Gastrocnemius medialis (tissue), 4 donors: ENCODE results near the gene HHATL.

Experiments used
- POLR2A ChIP-seq, 2 donors: fragments of 450-650 bp; IDR thresholded peaks; one replicate each; pipeline ENCODE4 v1.6.1; 2017; ENCODE audit warnings: antibody characterized with exemption in 2 of 2, mild to moderate bottlenecking in 2 of 2, moderate library complexity in 2 of 2
- TF ChIP-seq, protein P1 (sequence below), 5 experiments: fragments of 450-650 bp in 3 of 5; fragments of 200-600 bp in 2 of 5; sonication (generic) in 2 of 5; IDR thresholded peaks in 4 of 5; conservative IDR thresholded peaks in 1 of 5; 1 replicate in 4 of 5; 2 replicates in 1 of 5; pipeline ENCODE4 v1.5.1; 2016 to 2019; ENCODE audit warnings: antibody characterized with exemption in 5 of 5, mild to moderate bottlenecking in 3 of 5, moderate library complexity in 3 of 5

DNA sequence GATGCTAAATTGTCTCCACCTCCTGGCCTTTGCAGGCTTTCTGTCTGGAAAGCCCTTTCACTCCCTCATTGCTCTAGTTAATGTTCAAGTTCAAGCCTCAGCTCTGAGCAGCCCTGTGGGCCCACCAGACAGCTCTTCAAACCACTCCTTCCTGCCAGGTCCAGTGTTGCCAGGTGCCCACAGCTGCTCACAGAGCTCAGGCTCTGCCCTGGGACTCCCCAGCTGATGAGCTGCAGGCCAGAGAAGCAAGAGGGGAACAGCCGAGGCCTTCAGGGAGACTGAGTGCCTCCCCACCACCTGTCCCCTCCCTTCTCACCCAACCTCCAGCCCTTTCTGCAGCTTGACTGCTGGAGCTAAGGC is 50.4 kb downstream of the HHATL start:
- TF ChIP-seq, protein P1, sequence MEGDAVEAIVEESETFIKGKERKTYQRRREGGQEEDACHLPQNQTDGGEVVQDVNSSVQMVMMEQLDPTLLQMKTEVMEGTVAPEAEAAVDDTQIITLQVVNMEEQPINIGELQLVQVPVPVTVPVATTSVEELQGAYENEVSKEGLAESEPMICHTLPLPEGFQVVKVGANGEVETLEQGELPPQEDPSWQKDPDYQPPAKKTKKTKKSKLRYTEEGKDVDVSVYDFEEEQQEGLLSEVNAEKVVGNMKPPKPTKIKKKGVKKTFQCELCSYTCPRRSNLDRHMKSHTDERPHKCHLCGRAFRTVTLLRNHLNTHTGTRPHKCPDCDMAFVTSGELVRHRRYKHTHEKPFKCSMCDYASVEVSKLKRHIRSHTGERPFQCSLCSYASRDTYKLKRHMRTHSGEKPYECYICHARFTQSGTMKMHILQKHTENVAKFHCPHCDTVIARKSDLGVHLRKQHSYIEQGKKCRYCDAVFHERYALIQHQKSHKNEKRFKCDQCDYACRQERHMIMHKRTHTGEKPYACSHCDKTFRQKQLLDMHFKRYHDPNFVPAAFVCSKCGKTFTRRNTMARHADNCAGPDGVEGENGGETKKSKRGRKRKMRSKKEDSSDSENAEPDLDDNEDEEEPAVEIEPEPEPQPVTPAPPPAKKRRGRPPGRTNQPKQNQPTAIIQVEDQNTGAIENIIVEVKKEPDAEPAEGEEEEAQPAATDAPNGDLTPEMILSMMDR (IDR thresholded peaks at IDR 0.05 in 4 of 5, conservative IDR thresholded peaks at IDR 0.05 in 1 of 5), result no peak
- no peak for TF ChIP-seq POLR2A (IDR thresholded peaks at IDR 0.05)
